Neural cell (in vitro differentiated cells): ENCODE results near the gene EPB41L2. TPM values are rescaled to one million over a fixed set of nuclear protein-coding genes. Genes with fewer than 3 reads are reported as not detected.

Experiments used
- H2AFZ ChIP-seq: fragments of 200-600, 300-800 bp; sonication (generic), shearing (Covaris generic); 2 replicates; pipeline ENCODE4 v1.6.0; 2014; ENCODE audit warnings: low read depth, mild to moderate bottlenecking, antibody characterized with exemption, low read length, moderate library complexity
- H3F3A ChIP-seq: fragments of 200-600 bp; shearing (Covaris generic); 2 replicates; pipeline ENCODE4 v1.6.1; 2016; ENCODE audit warnings: mild to moderate bottlenecking, moderate library complexity, mixed read lengths, antibody characterized with exemption, low read length; ENCODE audit not compliant: insufficient read depth, poor library complexity, severe bottlenecking
- H3K27ac ChIP-seq: fragments of 200-600, 300-800 bp; sonication (generic), shearing (Covaris generic); 2 replicates; pipeline ENCODE4 v1.5.1; 2014; ENCODE audit warnings: mild to moderate bottlenecking, low read length, moderate library complexity
- H3K27me3 ChIP-seq: fragments of 300-800, 200-600 bp; sonication (generic), shearing (Covaris generic); 2 replicates; pipeline ENCODE4 v1.6.0; 2014; ENCODE audit warnings: mild to moderate bottlenecking, low read depth, low read length, moderate library complexity; ENCODE audit not compliant: insufficient read depth
- H3K36me3 ChIP-seq: fragments of 300-800, 200-600 bp; sonication (generic), shearing (Covaris generic); 2 replicates; pipeline ENCODE4 v1.5.1; 2014; ENCODE audit warnings: mild to moderate bottlenecking, antibody characterized with exemption, low read length, moderate library complexity; ENCODE audit not compliant: insufficient read depth
- H3K4me2 ChIP-seq: fragments of 300-800, 200-600 bp; sonication (generic), shearing (Covaris generic); 2 replicates; pipeline ENCODE4 v1.6.0; 2014; ENCODE audit warnings: mild to moderate bottlenecking, low read length
- H3K4me3 ChIP-seq: fragments of 300-800, 200-600 bp; sonication (generic), shearing (Covaris generic); 2 replicates; pipeline ENCODE4 v1.5.1; 2014; ENCODE audit warnings: mild to moderate bottlenecking, low read length, moderate library complexity
- H3K79me2 ChIP-seq: fragments of 200-600 bp; shearing (Covaris generic); replicated peaks from 2 replicates; pipeline ENCODE4 v1.6.0; 2014; ENCODE audit warnings: mild to moderate bottlenecking, low read length, moderate library complexity; ENCODE audit not compliant: insufficient read depth
- H3K9ac ChIP-seq: fragments of 300-800, 200-600 bp; sonication (generic), shearing (Covaris generic); 2 replicates; pipeline ENCODE4 v1.6.1; 2016; ENCODE audit warnings: mild to moderate bottlenecking, low read length, mixed read lengths
- H3K9me2 ChIP-seq: fragments of 200-600 bp; shearing (Covaris generic); 2 replicates; pipeline ENCODE4 v1.6.1; 2016; ENCODE audit warnings: mild to moderate bottlenecking, low read length, mixed read lengths; ENCODE audit not compliant: insufficient read depth
- H3K9me3 ChIP-seq: fragments of 200-600, 300-800 bp; sonication (generic), shearing (Covaris generic); 2 replicates; pipeline ENCODE4 v1.6.1; 2016; ENCODE audit warnings: mild to moderate bottlenecking, mixed run types, low read length, moderate library complexity, mixed read lengths
- H4K20me1 ChIP-seq: fragments of 200-600 bp; shearing (Covaris generic); 2 replicates; pipeline ENCODE4 v1.6.1; 2016; ENCODE audit warnings: mild to moderate bottlenecking, mixed run types; ENCODE audit not compliant: insufficient read depth
- CTCF ChIP-seq: fragments of 450-650 bp; IDR thresholded peaks from 2 replicates; pipeline ENCODE4 v1.5.1; 2014; ENCODE audit warnings: antibody characterized with exemption, mild to moderate bottlenecking, moderate library complexity; ENCODE audit not compliant: poor library complexity, severe bottlenecking
- EP300 ChIP-seq: fragments of 450-650 bp; conservative IDR thresholded peaks from 2 replicates; pipeline ENCODE4 v1.6.1; 2014; ENCODE audit warnings: antibody characterized with exemption, mild to moderate bottlenecking, moderate library complexity; ENCODE audit not compliant: poor library complexity, severe bottlenecking
- EZH2 ChIP-seq: fragments of 200-600, 300-800 bp; shearing (Covaris generic), sonication (generic); IDR thresholded peaks from 2 replicates; pipeline ENCODE4 v1.6.1; 2014; ENCODE audit warnings: antibody characterized with exemption, low read length, borderline replicate concordance, mild to moderate bottlenecking; ENCODE audit not compliant: insufficient read depth, poor library complexity, severe bottlenecking
- MXI1 ChIP-seq: fragments of 450-650 bp; conservative IDR thresholded peaks from 2 replicates; pipeline ENCODE4 v1.6.1; 2014; ENCODE audit warnings: antibody characterized with exemption, mild to moderate bottlenecking; ENCODE audit not compliant: poor library complexity, severe bottlenecking
- POLR2AphosphoS5 ChIP-seq: IDR thresholded peaks from 2 replicates; pipeline ENCODE4 v1.6.1; 2012
- RAD21 ChIP-seq: fragments of 450-650 bp; conservative IDR thresholded peaks from 2 replicates; pipeline ENCODE4 v1.6.1; 2014; ENCODE audit warnings: antibody characterized with exemption, mild to moderate bottlenecking, moderate library complexity
- REST ChIP-seq: IDR thresholded peaks from 2 replicates; pipeline ENCODE4 v1.6.1; 2012; ENCODE audit warnings: borderline replicate concordance
- SMC3 ChIP-seq: fragments of 450-650 bp; conservative IDR thresholded peaks from 2 replicates; pipeline ENCODE4 v1.6.1; 2014; ENCODE audit warnings: antibody characterized with exemption, mild to moderate bottlenecking, moderate library complexity; ENCODE audit not compliant: poor library complexity
- TAF1 ChIP-seq: IDR thresholded peaks from 2 replicates; pipeline ENCODE4 v1.6.1; 2012; ENCODE audit warnings: low read depth
- polyA plus RNA-seq: library from polyadenylated mRNA; depleted of rRNA; stranded (reverse); fragments of >200 nt; gene quantifications from 2 replicates; pipeline ENCODE4 v1.2.3, GENCODE V29; 2014

Gene EPB41L2
- polyA plus RNA-seq, 1 donor from 2014 or later = 13.5 TPM

GRCh38 chr6:130859161-130859867, 203.7 kb downstream of the EPB41L2 start:
- Histone ChIP-seq H2AFZ (no peak overlapping the region), H3K79me2 (no peaks in the 10 kb centered on the region), H3K27ac (no peak overlapping the region), H3K9me3 (no peaks in the 10 kb centered on the region), H3K27me3 (no peaks in the 10 kb centered on the region), H4K20me1 (no peaks in the 10 kb centered on the region), H3F3A (no peaks in the 10 kb centered on the region), H3K4me2 (no peak overlapping the region), H3K4me3 (no peak overlapping the region), H3K9me2 (no peaks in the 10 kb centered on the region), H3K9ac (no peak overlapping the region), H3K36me3 (no peaks in the 10 kb centered on the region)
- TF ChIP-seq SMC3 = no peak
- no peak for TF ChIP-seq CTCF
- no peak for TF ChIP-seq TAF1
- TF ChIP-seq EZH2 = no peak
- TF ChIP-seq RAD21 = no peak
- no peak for TF ChIP-seq EP300
- TF ChIP-seq POLR2AphosphoS5 = no peak
- no peak for TF ChIP-seq MXI1
- TF ChIP-seq REST = no peak

- H3K9me2 ChIP-seq = no peaks in the 10 kb centered on the region
- TF ChIP-seq POLR2AphosphoS5 (no peak), RAD21 (no peak), EP300 (no peak), EZH2 (no peak), SMC3 (no peak), MXI1 (no peak), TAF1 (no peak), CTCF (no peak), REST (no peak)
- no peaks in the 10 kb centered on the region for H3F3A ChIP-seq
- no peak overlapping the region for H3K4me2 ChIP-seq
- no peaks in the 10 kb centered on the region for H4K20me1 ChIP-seq
- H2AFZ ChIP-seq = no peak overlapping the region
- H3K27me3 ChIP-seq = no peaks in the 10 kb centered on the region
- H3K36me3 ChIP-seq = no peaks in the 10 kb centered on the region
- no peaks in the 10 kb centered on the region for H3K9me3 ChIP-seq
- H3K4me3 ChIP-seq = no peak overlapping the region
- no peaks in the 10 kb centered on the region for H3K79me2 ChIP-seq
- no peak overlapping the region for H3K27ac ChIP-seq
- H3K9ac ChIP-seq = no peak overlapping the region
Measured at GRCh38 chr6:130858498-130859160, 204.4 kb downstream of the EPB41L2 start.
